ENCODE results near the gene QRICH2.

The QRICH2 gene

GRCh38 chr17:76354747-76355310 lies 46.8 kb upstream of the QRICH2 start:
- Histone ChIP-seq H2AFZ (ENCODE audit: low read length) (no peak overlapping the region), H4K20me1 (ENCODE audit: insufficient read depth, low read length, poor library complexity, severe bottlenecking) (peaks cover 6% of the 10 kb centered on the region), H3K27me3 (ENCODE audit: insufficient read depth, low read length, poor library complexity, severe bottlenecking) (no peaks in the 10 kb centered on the region), H3K9ac (ENCODE audit: low read depth, low read length, poor library complexity, severe bottlenecking) (peak overlapping the region; percentile 64), H3K36me3 (ENCODE audit: insufficient read depth, low read length) (no peaks in the 10 kb centered on the region), H3K4me2 (ENCODE audit: low read depth, low read length, poor library complexity, severe bottlenecking) (peak overlapping the region; percentile 87), H3K79me2 (ENCODE audit: insufficient read depth, low read length) (peaks cover 36% of the 10 kb centered on the region), H3K4me3 (ENCODE audit: low read length, poor library complexity, severe bottlenecking) (peak overlapping the region; percentile 81), H3K9me2 (replicated peaks; ENCODE audit: low read depth, low read length) (no peaks in the 10 kb centered on the region), H3K4me1 (ENCODE audit: insufficient read depth, low read length, poor library complexity, severe bottlenecking) (peaks cover 17% of the 10 kb centered on the region), H3K9me3 (ENCODE audit: insufficient read depth, low read depth, low read length) (no peaks in the 10 kb centered on the region), H3F3A (ENCODE audit: low read depth) (no peaks in the 10 kb centered on the region)
- TF ChIP-seq EZH2phosphoT487 (IDR thresholded peaks at IDR 0.05; ENCODE audit: borderline replicate concordance) = no peak
- TF ChIP-seq CTCF (conservative IDR thresholded peaks at IDR 0.05; ENCODE audit: low read length) = no peak

DNA sequence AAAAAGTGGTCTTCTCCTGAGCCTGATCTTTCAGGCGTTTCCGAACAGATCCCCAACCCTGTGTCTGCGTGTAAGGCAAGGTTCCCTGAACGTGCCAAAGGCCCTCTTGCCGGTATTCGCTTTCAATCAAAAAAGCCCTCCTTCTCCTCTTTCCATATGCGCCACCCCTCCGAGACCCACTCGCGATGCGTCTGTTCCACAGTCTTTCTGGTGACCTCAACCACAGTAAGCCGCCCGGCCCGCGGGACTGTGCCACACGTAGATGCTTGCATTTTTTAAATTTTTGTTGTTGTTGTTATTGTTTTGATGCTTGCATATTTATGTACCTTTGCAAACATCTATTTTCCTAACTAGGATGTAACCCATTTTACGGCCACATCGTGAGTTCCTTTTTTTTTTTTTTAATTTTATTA lies 46.2 kb upstream of the QRICH2 start:
- Histone ChIP-seq H4K20me1 (ENCODE audit: insufficient read depth, low read length, poor library complexity, severe bottlenecking) (peaks cover 6% of the 10 kb centered on the region), H3K4me3 (ENCODE audit: low read length, poor library complexity, severe bottlenecking) (peak overlapping the region; percentile 81), H3K27me3 (ENCODE audit: insufficient read depth, low read length, poor library complexity, severe bottlenecking) (no peaks in the 10 kb centered on the region), H3K9ac (ENCODE audit: low read depth, low read length, poor library complexity, severe bottlenecking) (peak overlapping the region; percentile 64), H3K9me2 (replicated peaks; ENCODE audit: low read depth, low read length) (no peaks in the 10 kb centered on the region), H3K4me1 (ENCODE audit: insufficient read depth, low read length, poor library complexity, severe bottlenecking) (peaks cover 17% of the 10 kb centered on the region), H3K79me2 (ENCODE audit: insufficient read depth, low read length) (peaks cover 41% of the 10 kb centered on the region), H3K4me2 (ENCODE audit: low read depth, low read length, poor library complexity, severe bottlenecking) (peak overlapping the region; percentile 87), H3K9me3 (ENCODE audit: insufficient read depth, low read depth, low read length) (no peaks in the 10 kb centered on the region), H3F3A (ENCODE audit: low read depth) (no peaks in the 10 kb centered on the region), H3K36me3 (ENCODE audit: insufficient read depth, low read length) (no peaks in the 10 kb centered on the region), H2AFZ (ENCODE audit: low read length) (peak overlapping the region; percentile 90)
- TF ChIP-seq CTCF (conservative IDR thresholded peaks at IDR 0.05; ENCODE audit: low read length) (no peak), EZH2phosphoT487 (IDR thresholded peaks at IDR 0.05; ENCODE audit: borderline replicate concordance) (no peak)

DNA sequence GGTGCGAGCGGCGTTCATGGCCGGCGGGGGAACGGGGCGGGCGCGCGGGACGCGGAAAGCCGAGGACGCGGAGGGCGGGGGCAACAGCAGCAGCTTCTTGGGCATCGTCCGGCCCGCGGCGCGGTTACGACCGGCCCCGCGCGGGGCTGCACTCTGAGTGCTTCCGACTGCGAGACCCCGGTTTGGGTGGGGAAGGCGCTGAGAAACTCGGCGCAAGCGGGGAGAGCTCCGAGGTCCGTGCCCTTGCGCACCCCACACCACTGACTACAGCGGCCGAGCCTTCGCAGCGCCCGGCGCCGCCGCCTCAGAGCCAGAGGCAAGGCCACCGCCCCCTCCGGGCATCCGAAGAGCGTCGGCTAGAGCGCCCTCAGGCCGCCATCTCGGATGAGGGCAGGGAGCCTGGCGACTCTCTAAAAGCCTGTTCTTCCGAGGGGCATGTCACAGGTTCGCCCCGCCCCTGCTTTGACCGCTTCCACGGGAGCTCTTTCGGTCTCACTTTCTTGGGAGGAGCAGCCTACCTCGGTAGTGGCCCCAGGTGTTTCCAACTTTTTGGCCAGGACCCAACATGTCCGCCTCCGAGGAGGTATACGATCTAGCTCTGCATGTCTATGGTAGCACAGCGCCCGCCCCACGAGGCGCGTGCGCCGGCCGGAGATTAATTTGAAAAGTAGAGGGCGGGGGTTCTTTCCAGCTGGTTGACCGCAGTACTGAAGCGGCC lies 45.7 kb upstream of the QRICH2 start, which contains the start of gene PRPSAP1:
Gene PRPSAP1 (minus strand): TSS at position 318 of the 718 bp plus-strand sequence. CDS start 213 bp downstream, at position 105.
- Histone ChIP-seq H3F3A (ENCODE audit: low read depth) (no peaks in the 10 kb centered on the region), H2AFZ (ENCODE audit: low read length) (peak within 1 kb of the TSS; percentile 90), H3K4me1 (ENCODE audit: insufficient read depth, low read length, poor library complexity, severe bottlenecking) (peaks cover 17% of the 10 kb centered on the region), H3K9me3 (ENCODE audit: insufficient read depth, low read depth, low read length) (no peaks in the 10 kb centered on the region), H3K9me2 (replicated peaks; ENCODE audit: low read depth, low read length) (no peaks in the 10 kb centered on the region), H4K20me1 (ENCODE audit: insufficient read depth, low read length, poor library complexity, severe bottlenecking) (peaks cover 6% of the 10 kb centered on the region), H3K79me2 (ENCODE audit: insufficient read depth, low read length) (peaks cover 45% of the 10 kb centered on the region), H3K36me3 (ENCODE audit: insufficient read depth, low read length) (no peaks in the 10 kb centered on the region), H3K4me3 (ENCODE audit: low read length, poor library complexity, severe bottlenecking) (peak within 1 kb of the TSS; percentile 81), H3K4me2 (ENCODE audit: low read depth, low read length, poor library complexity, severe bottlenecking) (peak within 1 kb of the TSS; percentile 87), H3K27me3 (ENCODE audit: insufficient read depth, low read length, poor library complexity, severe bottlenecking) (no peaks in the 10 kb centered on the region), H3K9ac (ENCODE audit: low read depth, low read length, poor library complexity, severe bottlenecking) (peak within 1 kb of the TSS; percentile 64)
- TF ChIP-seq EZH2phosphoT487 (IDR thresholded peaks at IDR 0.05; ENCODE audit: borderline replicate concordance) = no peak
- no peak for TF ChIP-seq CTCF (conservative IDR thresholded peaks at IDR 0.05; ENCODE audit: low read length)
